Activated naive CD4-positive, alpha-beta T cell treated with anti-CD3 and anti-CD28 coated beads, Interleukin-2, amount 10 ng/mL, durations not matched to agents 7 days and 5 days (primary cell): ENCODE data around the gene RTBDN.

ENCODE experiments used
- CTCF ChIA-PET: fragments of 350-600 bp; sonication (Branson Sonifier 250); formaldehyde crosslinking; loops from one replicate; lab custom pipeline; 2021; ENCODE audit warnings: antibody characterized with exemption; lab: Charles Lee
- DNase-seq: peaks from one replicate; pipeline ENCODE4 v3.0.0-alpha.2; 2020
- H3K27ac Mint-ChIP-seq: one replicate; pipeline ENCODE4 v1.8.0; 2021; ENCODE audit warnings: mild to moderate bottlenecking, moderate library complexity, mixed read lengths
- H3K27me3 Mint-ChIP-seq: one replicate; pipeline ENCODE4 v1.8.0; 2021; ENCODE audit warnings: mild to moderate bottlenecking, mixed read lengths
- H3K36me3 Mint-ChIP-seq: one replicate; pipeline ENCODE4 v1.8.0; 2021; ENCODE audit warnings: mixed read lengths
- H3K4me1 Mint-ChIP-seq: one replicate; pipeline ENCODE4 v1.8.0; 2021; ENCODE audit warnings: mixed read lengths
- H3K4me3 Mint-ChIP-seq: one replicate; pipeline ENCODE4 v1.8.0; 2021; ENCODE audit warnings: mild to moderate bottlenecking, moderate library complexity, mixed read lengths
- H3K9me3 Mint-ChIP-seq: one replicate; pipeline ENCODE4 v1.8.0; 2021; ENCODE audit warnings: mixed read lengths

Gene RTBDN

GRCh38 chr19:12790628-12791344 lies 43.6 kb downstream of the RTBDN start:
- Mint-ChIP-seq H3K4me1 (peaks cover 38% of the 10 kb centered on the region), H3K27ac (peak overlapping the region; percentile 99), H3K36me3 (peaks cover 8% of the 10 kb centered on the region), H3K4me3 (peak overlapping the region; percentile 92), H3K9me3 (no peaks in the 10 kb centered on the region), H3K27me3 (peaks cover 7% of the 10 kb centered on the region)
- peak; percentile 30 for DNase-seq
- CTCF ChIA-PET = interaction anchor here (0.7 to 14.0 kb wide), 2 partner anchors 21 to 57 kb away, joined by 4 to 706 read pairs; partner anchors contain the start of genes HOOK2 and TRIR

DNA sequence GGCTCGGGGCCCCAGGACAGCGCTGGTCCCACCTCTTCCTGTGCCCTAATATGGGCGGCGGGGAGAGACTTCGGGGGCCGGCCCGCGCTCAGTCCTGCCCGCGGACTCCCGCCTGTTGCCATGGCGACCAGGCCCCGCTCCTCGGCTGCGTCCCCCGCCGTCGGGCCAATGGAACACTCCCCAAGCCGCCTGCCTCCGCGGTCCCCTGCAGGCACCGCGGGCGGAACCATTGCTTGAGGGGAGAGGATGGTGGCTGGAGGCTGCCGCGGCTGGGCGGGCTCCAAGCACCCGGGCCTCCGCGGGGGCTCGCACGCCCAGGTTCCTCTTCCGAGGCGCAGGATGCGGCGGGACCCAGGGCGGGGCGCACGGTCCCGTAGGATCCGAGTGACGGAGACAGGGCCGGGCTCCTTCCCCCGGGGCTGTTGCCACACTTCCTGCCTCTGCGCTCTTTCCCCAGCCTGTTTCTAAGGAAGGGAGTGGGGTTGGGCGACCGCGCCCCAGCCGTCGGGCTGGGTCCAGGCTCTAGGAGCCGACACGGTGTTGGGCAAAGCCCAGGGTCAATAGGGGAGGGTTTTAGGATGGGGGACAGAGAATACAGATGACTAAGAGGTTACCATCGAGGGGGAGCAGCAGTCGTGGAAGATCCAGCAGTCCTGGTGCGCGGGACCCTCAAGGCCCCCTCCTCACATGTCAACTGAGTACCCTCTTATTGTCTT lies 44.3 kb downstream of the RTBDN start:
- CTCF ChIA-PET = interaction anchor here (1.4 to 14.0 kb wide), 4 partner anchors 9 to 24 kb away, joined by 4 to 706 read pairs (median 20); partner anchors contain the start of gene HOOK2
- Mint-ChIP-seq H3K4me1 (peaks cover 34% of the 10 kb centered on the region), H3K36me3 (peaks cover 8% of the 10 kb centered on the region), H3K4me3 (peak overlapping the region; percentile 92), H3K9me3 (no peaks in the 10 kb centered on the region), H3K27ac (peak overlapping the region; percentile 99), H3K27me3 (peaks cover 7% of the 10 kb centered on the region)
- peak; percentile 95 for DNase-seq

DNA sequence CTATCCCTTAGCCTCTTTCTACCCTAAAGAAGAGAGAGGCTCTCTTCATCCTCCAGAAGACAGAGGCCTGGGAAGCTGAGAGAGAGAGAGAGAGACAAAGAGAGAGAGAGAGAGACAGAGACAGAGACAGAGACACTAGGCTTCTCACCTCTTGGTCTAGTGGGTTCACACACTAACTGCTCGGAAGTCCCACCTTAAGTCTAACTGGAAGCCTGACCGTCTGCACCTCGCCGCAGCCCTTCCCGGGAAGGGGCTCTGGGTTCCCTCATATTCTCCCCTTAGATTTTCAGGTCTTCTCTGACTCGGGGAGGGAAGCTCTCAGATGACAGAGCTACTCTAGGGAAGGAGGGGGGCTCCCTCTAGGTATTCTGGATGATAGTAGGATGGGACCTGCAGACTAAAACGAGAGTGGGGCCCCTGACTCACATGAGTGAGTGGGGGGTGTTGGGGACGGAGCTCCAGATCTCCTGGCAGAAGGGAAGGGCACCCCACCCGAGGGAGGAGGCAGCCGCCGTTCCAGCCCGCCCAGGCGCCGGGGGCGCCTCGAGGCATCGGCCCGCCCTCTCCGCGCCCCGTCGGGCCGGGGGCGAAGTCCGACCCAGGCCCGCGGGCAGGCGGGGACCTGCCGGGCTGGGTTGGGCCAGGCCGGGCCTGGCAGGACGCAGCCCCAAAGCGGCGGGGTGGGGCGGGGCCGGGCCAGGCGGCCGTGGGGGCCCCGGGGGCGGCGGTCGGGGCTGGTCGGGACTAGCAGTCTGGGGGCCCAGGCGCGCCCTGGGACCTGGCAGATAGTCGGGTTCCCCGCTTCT lies 45.1 kb downstream of the RTBDN start:
- CTCF ChIA-PET = interaction anchor here (0.8 to 3.5 kb wide), 4 partner anchors 10 to 23 kb away, joined by 3 to 31 read pairs (median 6); no protein-coding TSS in a partner anchor
- H3K27ac Mint-ChIP-seq = peak overlapping the region; percentile 99
- H3K4me3 Mint-ChIP-seq = peak overlapping the region; percentile 92
- peaks cover 8% of the 10 kb centered on the region for H3K36me3 Mint-ChIP-seq
- H3K4me1 Mint-ChIP-seq = peaks cover 27% of the 10 kb centered on the region
- DNase-seq = no peak
- H3K27me3 Mint-ChIP-seq = peaks cover 7% of the 10 kb centered on the region
- H3K9me3 Mint-ChIP-seq = no peaks in the 10 kb centered on the region

GRCh38 chr19:12788682-12789097 lies 45.7 kb downstream of the RTBDN start:
- H3K9me3 Mint-ChIP-seq = no peaks in the 10 kb centered on the region
- H3K27ac Mint-ChIP-seq = peak overlapping the region; percentile 89
- H3K4me1 Mint-ChIP-seq = peaks cover 23% of the 10 kb centered on the region
- peaks cover 7% of the 10 kb centered on the region for H3K27me3 Mint-ChIP-seq
- CTCF ChIA-PET = interaction anchor here (0.8 to 3.5 kb wide), 4 partner anchors 11 to 23 kb away, joined by 3 to 31 read pairs (median 6); no protein-coding TSS in a partner anchor
- H3K36me3 Mint-ChIP-seq = peaks cover 8% of the 10 kb centered on the region
- DNase-seq = peak; percentile 35
- peak overlapping the region; percentile 80 for H3K4me3 Mint-ChIP-seq

DNA sequence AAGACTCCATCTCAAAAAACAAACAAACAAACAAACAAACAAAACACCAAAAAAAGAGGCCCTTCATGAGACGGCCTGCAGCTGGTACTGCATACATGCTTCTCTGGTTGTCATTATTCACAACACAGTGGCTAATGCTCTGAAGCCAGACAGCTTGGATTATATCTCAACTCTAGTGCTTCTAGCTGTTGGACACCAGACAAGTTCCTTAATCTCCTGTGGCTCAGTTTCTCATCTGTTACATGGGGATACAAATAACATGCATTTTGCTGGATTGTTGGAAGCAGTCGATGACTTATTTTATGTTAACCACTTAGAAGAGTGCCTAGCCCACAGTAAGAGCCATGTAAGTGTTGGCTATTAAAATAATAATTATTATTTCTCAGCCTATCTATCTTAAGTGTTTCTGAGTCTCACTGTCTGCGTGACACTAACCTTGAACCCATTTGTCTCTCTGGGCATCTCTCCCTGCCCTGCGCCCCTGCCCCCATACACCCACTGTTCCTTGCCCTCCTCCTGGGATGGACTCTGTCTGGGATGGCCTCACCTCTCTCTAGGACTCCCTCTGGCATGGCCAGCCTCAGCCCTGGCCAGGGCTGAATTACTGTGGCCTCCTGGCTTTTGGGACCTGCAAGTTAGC lies 46.2 kb downstream of the RTBDN start:
- DNase-seq = no peak
- CTCF ChIA-PET = interaction anchor here (0.8 to 3.5 kb wide), 4 partner anchors 11 to 22 kb away, joined by 3 to 31 read pairs (median 6); no protein-coding TSS in a partner anchor
- peaks cover 5% of the 10 kb centered on the region for H3K36me3 Mint-ChIP-seq
- peaks cover 4% of the 10 kb centered on the region for H3K27me3 Mint-ChIP-seq
- H3K4me1 Mint-ChIP-seq = peaks cover 28% of the 10 kb centered on the region
- H3K9me3 Mint-ChIP-seq = no peaks in the 10 kb centered on the region
- no peak overlapping the region for H3K4me3 Mint-ChIP-seq
- H3K27ac Mint-ChIP-seq = peak overlapping the region; percentile 89

DNA sequence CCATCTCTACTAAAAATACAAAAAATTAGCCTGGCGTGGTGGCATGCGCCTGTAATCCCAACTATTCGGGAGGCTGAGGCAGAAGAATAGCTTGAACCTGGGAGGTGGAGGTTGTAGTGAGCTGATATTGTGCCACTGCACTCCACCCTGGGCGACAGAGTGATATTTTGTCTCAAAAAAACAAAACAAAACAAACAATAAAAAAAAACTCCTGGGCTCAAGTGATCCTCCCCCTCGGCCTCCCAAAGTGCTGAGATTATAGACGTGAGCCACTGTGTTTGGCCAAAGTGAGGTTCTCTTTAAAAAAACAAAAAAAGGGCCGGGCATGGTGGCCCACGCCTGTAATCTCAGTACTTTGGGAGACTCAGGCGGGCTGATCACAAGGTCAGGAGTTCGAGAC lies 46.9 kb downstream of the RTBDN start:
- Mint-ChIP-seq H3K27ac (no peak overlapping the region), H3K4me1 (peaks cover 31% of the 10 kb centered on the region), H3K9me3 (no peaks in the 10 kb centered on the region), H3K4me3 (no peak overlapping the region), H3K36me3 (peaks cover 2% of the 10 kb centered on the region), H3K27me3 (peaks cover 3% of the 10 kb centered on the region)
- DNase-seq = no peak
- CTCF ChIA-PET = interaction anchor here (1.4 to 3.5 kb wide), 2 partner anchors 10 to 21 kb away, joined by 3 to 31 read pairs; no protein-coding TSS in a partner anchor

GRCh38 chr19:12786952-12787351 lies 47.4 kb downstream of the RTBDN start:
- H3K4me3 Mint-ChIP-seq = no peak overlapping the region
- H3K9me3 Mint-ChIP-seq = no peaks in the 10 kb centered on the region
- DNase-seq = no peak
- H3K27me3 Mint-ChIP-seq = peaks cover 3% of the 10 kb centered on the region
- H3K4me1 Mint-ChIP-seq = peaks cover 34% of the 10 kb centered on the region
- H3K36me3 Mint-ChIP-seq = no peaks in the 10 kb centered on the region
- CTCF ChIA-PET = interaction anchor here (1.4 to 3.5 kb wide), 2 partner anchors 9 to 21 kb away, joined by 3 to 31 read pairs; no protein-coding TSS in a partner anchor
- no peak overlapping the region for H3K27ac Mint-ChIP-seq

DNA sequence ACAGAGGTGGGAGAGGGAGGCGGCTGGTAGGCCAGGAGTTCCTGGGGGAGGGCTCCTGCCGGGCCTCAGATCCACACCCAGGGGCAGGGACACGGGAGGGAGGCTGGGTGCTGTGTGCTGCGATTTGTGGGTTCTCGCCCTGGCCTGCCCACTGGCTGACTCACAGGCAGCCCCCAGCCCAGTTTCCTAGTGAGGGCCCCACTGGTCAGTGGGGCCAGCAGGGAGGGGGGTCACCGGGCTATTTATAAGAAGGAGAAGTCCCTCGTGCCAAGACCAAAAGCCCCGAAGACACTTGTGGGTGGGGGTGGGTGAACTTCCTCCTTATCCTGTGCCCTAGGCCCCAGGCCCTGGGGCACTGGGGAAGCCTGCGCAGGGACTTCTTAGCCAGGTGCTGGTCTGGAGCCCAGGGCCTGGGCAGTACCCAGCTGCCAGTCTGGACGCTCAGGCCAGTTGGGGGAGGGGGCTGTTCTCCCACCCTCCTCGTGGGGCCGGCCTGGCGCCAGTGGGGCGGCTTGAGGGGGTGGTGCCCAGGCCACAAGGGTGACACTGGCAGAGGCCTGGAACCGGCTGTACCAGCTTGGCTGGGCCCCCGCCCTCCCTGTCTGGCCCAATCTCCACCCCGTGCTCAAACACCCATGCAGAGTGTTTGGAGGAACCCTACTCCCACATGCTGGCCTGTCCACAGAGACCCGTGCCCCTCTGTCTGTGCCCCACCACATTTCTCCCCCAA lies 48.1 kb downstream of the RTBDN start:
- DNase-seq = peak; percentile 38
- H3K27me3 Mint-ChIP-seq = peaks cover 2% of the 10 kb centered on the region
- peak overlapping the region; percentile 47 for H3K27ac Mint-ChIP-seq
- H3K4me1 Mint-ChIP-seq = peaks cover 40% of the 10 kb centered on the region
- no peak overlapping the region for H3K4me3 Mint-ChIP-seq
- no peaks in the 10 kb centered on the region for H3K36me3 Mint-ChIP-seq
- CTCF ChIA-PET = interaction anchor here (1.3 to 3.5 kb wide), 3 partner anchors 9 to 20 kb away, joined by 3 to 31 read pairs (median 6); no protein-coding TSS in a partner anchor
- no peaks in the 10 kb centered on the region for H3K9me3 Mint-ChIP-seq

- CTCF ChIA-PET = interaction anchor here (1.3 kb wide), 1 partner anchor 10 kb away, joined by 6 read pairs; no protein-coding TSS in a partner anchor
- Mint-ChIP-seq H3K4me1 (peaks cover 34% of the 10 kb centered on the region), H3K9me3 (no peaks in the 10 kb centered on the region), H3K27ac (no peak overlapping the region), H3K27me3 (no peaks in the 10 kb centered on the region), H3K36me3 (no peaks in the 10 kb centered on the region), H3K4me3 (no peak overlapping the region)
- no peak for DNase-seq
These were observed 48.8 kb downstream of the RTBDN start for GRCh38 chr19:12785431-12786031.

DNA sequence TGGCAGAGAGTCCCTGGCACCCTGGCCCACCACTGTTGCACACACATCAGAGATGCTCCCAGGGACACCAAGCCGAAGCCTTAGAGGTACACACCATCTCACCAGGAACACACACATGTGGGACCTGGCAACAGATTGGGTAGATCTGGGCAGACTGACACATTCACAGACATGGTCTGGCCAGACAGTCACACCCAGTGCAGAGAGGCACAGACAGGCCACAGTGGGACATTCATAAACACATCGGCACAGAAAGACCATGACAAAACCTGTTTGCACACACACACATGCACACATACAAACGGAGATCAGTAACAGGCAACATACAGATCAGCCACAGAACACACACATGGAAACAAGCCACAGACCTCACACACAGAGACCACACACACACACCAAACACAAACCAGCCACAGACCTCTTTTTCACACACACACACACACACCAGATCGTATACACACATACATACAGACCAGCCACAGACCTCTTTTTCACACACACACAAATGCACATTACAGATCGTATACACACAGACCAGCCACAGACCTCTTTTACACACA lies 49.4 kb downstream of the RTBDN start:
- Mint-ChIP-seq H3K9me3 (no peaks in the 10 kb centered on the region), H3K4me3 (no peak overlapping the region), H3K27me3 (no peaks in the 10 kb centered on the region), H3K36me3 (no peaks in the 10 kb centered on the region), H3K4me1 (peaks cover 33% of the 10 kb centered on the region), H3K27ac (no peak overlapping the region)
- DNase-seq = peak; percentile 39
- CTCF ChIA-PET = interaction anchor here (1.3 kb wide), 1 partner anchor 11 kb away, joined by 6 read pairs; no protein-coding TSS in a partner anchor

DNA sequence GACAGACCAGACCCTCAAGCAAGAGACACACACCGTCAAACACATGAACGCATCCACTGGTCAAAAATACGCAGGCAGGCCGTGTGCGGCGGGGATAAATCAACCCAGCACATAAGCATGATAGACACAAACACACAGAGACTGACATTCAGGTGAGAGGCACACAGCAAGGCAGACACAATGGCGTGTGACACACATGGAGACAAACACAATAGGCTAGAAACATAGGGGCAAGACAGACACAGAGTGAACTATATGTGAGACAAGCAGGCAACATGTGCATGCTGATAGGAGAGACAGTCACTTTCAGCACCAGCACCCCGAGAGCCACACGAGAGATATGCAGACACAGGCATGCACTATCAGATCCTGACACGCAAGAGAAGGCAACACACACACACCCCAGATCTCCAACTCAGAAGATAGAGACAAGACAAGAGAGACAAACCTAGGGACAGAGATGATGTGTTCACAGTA lies 49.9 kb downstream of the RTBDN start:
- peak; percentile 47 for DNase-seq
- no peaks in the 10 kb centered on the region for H3K27me3 Mint-ChIP-seq
- no peaks in the 10 kb centered on the region for H3K9me3 Mint-ChIP-seq
- CTCF ChIA-PET = interaction anchor here (30.6 kb wide), 1 partner anchor 13 kb away, joined by 706 read pairs; the partner anchor contains the start of genes JUNB, PRDX2 and THSD8
- H3K4me3 Mint-ChIP-seq = no peak overlapping the region
- no peak overlapping the region for H3K27ac Mint-ChIP-seq
- no peaks in the 10 kb centered on the region for H3K36me3 Mint-ChIP-seq
- peaks cover 38% of the 10 kb centered on the region for H3K4me1 Mint-ChIP-seq
